ENCODE measurements around the gene RANBP9. TPM values are rescaled to one million over a fixed set of nuclear protein-coding genes. Genes with fewer than 3 reads are reported as not detected.

The RANBP9 gene
- total and polyA plus RNA-seq, 2 of the 13 experiments (the other 11 are each of a cell fraction or from before 2014, with no cell fraction given) = 26.6 to 30.6 TPM

DNA sequence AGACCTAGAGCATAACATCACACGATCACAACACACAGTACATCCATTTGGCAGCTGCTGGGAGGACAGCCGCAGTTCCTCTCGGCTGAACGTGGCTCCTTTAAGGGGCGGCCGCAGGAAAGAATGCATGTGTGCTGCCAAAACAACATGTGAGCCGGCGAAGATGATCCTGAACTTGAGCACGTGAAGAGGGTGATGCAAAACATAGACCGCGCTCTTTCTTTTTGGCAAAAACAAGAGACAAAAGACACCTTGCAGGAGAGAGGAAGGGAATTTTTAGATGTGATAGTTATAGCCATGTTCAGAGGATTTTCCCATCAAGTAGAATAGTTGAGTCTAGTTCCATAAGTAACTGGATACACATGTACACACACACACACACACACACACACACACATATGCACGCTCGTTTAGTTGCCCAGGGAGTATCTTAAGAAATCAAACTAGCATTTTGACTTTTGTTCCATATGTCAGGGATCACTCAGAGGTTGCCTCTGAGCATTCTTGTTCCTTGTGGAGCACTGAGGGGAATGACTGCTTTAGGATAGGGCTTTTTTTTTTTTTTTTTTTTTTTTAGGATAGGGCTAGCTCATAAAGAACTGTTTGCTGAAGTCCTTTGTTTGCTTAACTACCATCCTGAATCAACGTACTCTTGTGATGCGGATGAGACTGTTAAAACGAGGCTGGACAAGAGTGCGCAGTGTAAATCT, 21.7 kb upstream of the RANBP9 start (continued):
- TF ChIP-seq KDM2A (CRISPR knock-in tag; IDR thresholded peaks at IDR 0.05; ENCODE audit: borderline replicate concordance, low read depth) (no peak), ZNF530 (CRISPR knock-in tag; IDR thresholded peaks at IDR 0.05; ENCODE audit: low read depth) (no peak), ZNF30 (CRISPR knock-in tag; IDR thresholded peaks at IDR 0.05) (no peak), GATAD2A (CRISPR knock-in tag; IDR thresholded peaks at IDR 0.05) (no peak)

GRCh38 chr6:13730704-13731103, 19.1 kb upstream of the RANBP9 start:
- WGBS (ENCODE audit: low lambda C conversion rate) = 38% methylated on average over 7 of the region's 7 CpGs
- Histone ChIP-seq H3K27me3 (ENCODE audit: control insufficient read depth in 1 of 2, insufficient read depth in 2 of 2, low read length in 2 of 2) (peaks cover 0 to 28% of the 10 kb centered on the region in 2 experiments; a peak in 2 of 5 replicates), H3K9me3 (ENCODE audit: low read length) (no peaks in the 10 kb centered on the region), H3K36me3 (replicated peaks in 1 of 2; ENCODE audit: control insufficient read depth in 1 of 2, insufficient read depth in 2 of 2, low read length in 2 of 2) (no peaks in the 10 kb centered on the region), H2AFZ (ENCODE audit: low read length) (no peak overlapping the region), H3K4me3 (replicated peaks in 1 of 3; ENCODE audit: insufficient read depth in 1 of 3, low read depth in 2 of 3, low read length in 3 of 3) (no peak overlapping the region), H3K4me2 (ENCODE audit: low read depth, low read length) (no peak overlapping the region), H3K4me1 (ENCODE audit: insufficient read depth, low read length) (peaks cover 19% of the 10 kb centered on the region), H3K27ac (ENCODE audit: extremely low read length, insufficient read depth, low read length) (no peak overlapping the region), H3K79me2 (ENCODE audit: insufficient read depth, low read length) (no peaks in the 10 kb centered on the region), H4K20me1 (ENCODE audit: insufficient read depth, low read length) (no peaks in the 10 kb centered on the region), H3K9ac (ENCODE audit: insufficient read depth, low read depth, low read length) (no peak overlapping the region)
- CTCF ChIA-PET (ENCODE audit: low intra/inter-chr PET ratio, low total read pairs) = no interaction called here
- in situ Hi-C loops (cut with HindIII; ENCODE audit: extremely low pct_ligation_motif_present, low pct_unique_long_range_greater_than_20kb) (no loop called here), intact Hi-C loops (cut with micrococcal nuclease; ENCODE audit: unreplicated experiment) (no loop called here)
- BruUV-seq (replicated peaks) = no TSS peak
- FAIRE-seq = no peak
- no peak for TF ChIP-seq SETDB1 (CRISPR knock-in tag; IDR thresholded peaks at IDR 0.05; ENCODE audit: borderline replicate concordance)
- no peak for TF ChIP-seq NFE2 (CRISPR knock-in tag; IDR thresholded peaks at IDR 0.05)
- no peak for TF ChIP-seq SOX5 (CRISPR knock-in tag; IDR thresholded peaks at IDR 0.05; ENCODE audit: borderline replicate concordance)
- no peak for TF ChIP-seq ZNF704 (CRISPR knock-in tag; IDR thresholded peaks at IDR 0.05; ENCODE audit: borderline replicate concordance)
- TF ChIP-seq, protein P1, sequence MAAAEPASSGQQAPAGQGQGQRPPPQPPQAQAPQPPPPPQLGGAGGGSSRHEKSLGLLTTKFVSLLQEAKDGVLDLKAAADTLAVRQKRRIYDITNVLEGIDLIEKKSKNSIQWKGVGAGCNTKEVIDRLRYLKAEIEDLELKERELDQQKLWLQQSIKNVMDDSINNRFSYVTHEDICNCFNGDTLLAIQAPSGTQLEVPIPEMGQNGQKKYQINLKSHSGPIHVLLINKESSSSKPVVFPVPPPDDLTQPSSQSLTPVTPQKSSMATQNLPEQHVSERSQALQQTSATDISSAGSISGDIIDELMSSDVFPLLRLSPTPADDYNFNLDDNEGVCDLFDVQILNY (CRISPR knock-in tag; conservative IDR thresholded peaks at IDR 0.05) = no peak
- TF ChIP-seq TFE3 (CRISPR knock-in tag; IDR thresholded peaks at IDR 0.05) = no peak
- ATAC-seq = no peak
- POLR2A ChIA-PET = no interaction called here
- DNase-seq (ENCODE audit: low spot score) = no peak
